Breast epithelium (tissue), 4 donors: ENCODE measurements around the gene PTPRN2. TPM values are rescaled to one million over a fixed set of nuclear protein-coding genes. Genes with fewer than 3 reads are reported as not detected.

Source experiments
- DNase-seq, 2 donors: peaks; one replicate each; pipeline ENCODE4 v3.0.0-alpha.2; 2019; ENCODE audit warnings: low spot score in 2 of 2
- H3K27ac ChIP-seq, 2 donors: fragments of 200-600 bp; sonication (generic) in 1 of 2; one replicate each; pipeline ENCODE4 v1.5.1; 2016 to 2019; ENCODE audit warnings: mild to moderate bottlenecking in 1 of 2
- H3K27me3 ChIP-seq, 2 donors: fragments of 200-600 bp; sonication (generic) in 1 of 2; one replicate each; pipeline versions ENCODE4 v1.5.1 to v1.6.0; 2017 to 2019; ENCODE audit warnings: control low read depth in 1 of 2, mild to moderate bottlenecking in 1 of 2
- H3K36me3 ChIP-seq: fragments of 200-600 bp; one replicate; pipeline ENCODE4 v1.5.1; 2019
- H3K4me1 ChIP-seq, 2 donors: fragments of 200-600 bp; sonication (generic); one replicate each; pipeline ENCODE4 v1.5.1; 2016 to 2019; ENCODE audit warnings: control low read depth in 1 of 2
- H3K4me3 ChIP-seq, 3 donors: fragments of 200-600 bp; sonication (generic); 1 replicate in 2 of 3; 2 replicates in 1 of 3; pipeline ENCODE4 v1.5.1; 2016 to 2019; ENCODE audit warnings: mild to moderate bottlenecking in 3 of 3, moderate library complexity in 2 of 3
- H3K9me3 ChIP-seq, 2 donors: fragments of 200-600 bp; sonication (generic) in 1 of 2; one replicate each; pipeline ENCODE4 v1.5.1; 2016 to 2019; ENCODE audit warnings: control low read depth in 1 of 2
- CTCF ChIP-seq, 3 donors: fragments of 450-650 bp; IDR thresholded peaks; one replicate each; pipeline ENCODE4 v1.5.1; 2016 to 2017; ENCODE audit warnings: antibody characterized with exemption in 3 of 3, mild to moderate bottlenecking in 3 of 3, moderate library complexity in 3 of 3
- POLR2A ChIP-seq: fragments of 450-650 bp; IDR thresholded peaks from one replicate; pipeline ENCODE4 v1.6.1; 2016; ENCODE audit warnings: antibody characterized with exemption, mild to moderate bottlenecking, moderate library complexity
- POLR2AphosphoS5 ChIP-seq, 3 donors: sonication (generic); formaldehyde crosslinking; IDR thresholded peaks; one replicate each; pipeline ENCODE4 v1.6.1; 2017; ENCODE audit warnings: antibody characterized with exemption in 3 of 3
- intact Hi-C: fragments of 100-400 bp; cut with DNase I; formaldehyde crosslinking; loops from one replicate; pipeline ENCODE4 v1.15.1; 2023; ENCODE audit warnings: low total_unique reads
- total RNA-seq, 3 donors: library from RNA; depleted of rRNA; stranded (reverse); fragments of >200 nt; gene quantifications; one replicate each; pipeline ENCODE4 v1.1.0, GENCODE V29; 2016

PTPRN2 gene
- total RNA-seq, 3 donors from 2014 or later, result 1.6 to 2.2 (median 2.2) TPM

- H3K27me3 ChIP-seq, result peaks cover 0 to 14% of the 10 kb centered on the region in 2 donors
- DNase-seq, result no peak
- no peak overlapping the region for H3K27ac ChIP-seq
- H3K36me3 ChIP-seq, result no peaks in the 10 kb centered on the region
- no peak for TF ChIP-seq POLR2AphosphoS5 (IDR thresholded peaks at IDR 0.05)
- no peak for TF ChIP-seq POLR2A
- no peak for TF ChIP-seq CTCF (IDR thresholded peaks at IDR 0.05)
- H3K4me1 ChIP-seq, result no peaks in the 10 kb centered on the region
- no peaks in the 10 kb centered on the region for H3K9me3 ChIP-seq
- intact Hi-C loops, result no loop called here
- H3K4me3 ChIP-seq, result no peak overlapping the region
These were observed 142.9 kb downstream of the PTPRN2 start for GRCh38 chr7:158444501-158445420.

DNA sequence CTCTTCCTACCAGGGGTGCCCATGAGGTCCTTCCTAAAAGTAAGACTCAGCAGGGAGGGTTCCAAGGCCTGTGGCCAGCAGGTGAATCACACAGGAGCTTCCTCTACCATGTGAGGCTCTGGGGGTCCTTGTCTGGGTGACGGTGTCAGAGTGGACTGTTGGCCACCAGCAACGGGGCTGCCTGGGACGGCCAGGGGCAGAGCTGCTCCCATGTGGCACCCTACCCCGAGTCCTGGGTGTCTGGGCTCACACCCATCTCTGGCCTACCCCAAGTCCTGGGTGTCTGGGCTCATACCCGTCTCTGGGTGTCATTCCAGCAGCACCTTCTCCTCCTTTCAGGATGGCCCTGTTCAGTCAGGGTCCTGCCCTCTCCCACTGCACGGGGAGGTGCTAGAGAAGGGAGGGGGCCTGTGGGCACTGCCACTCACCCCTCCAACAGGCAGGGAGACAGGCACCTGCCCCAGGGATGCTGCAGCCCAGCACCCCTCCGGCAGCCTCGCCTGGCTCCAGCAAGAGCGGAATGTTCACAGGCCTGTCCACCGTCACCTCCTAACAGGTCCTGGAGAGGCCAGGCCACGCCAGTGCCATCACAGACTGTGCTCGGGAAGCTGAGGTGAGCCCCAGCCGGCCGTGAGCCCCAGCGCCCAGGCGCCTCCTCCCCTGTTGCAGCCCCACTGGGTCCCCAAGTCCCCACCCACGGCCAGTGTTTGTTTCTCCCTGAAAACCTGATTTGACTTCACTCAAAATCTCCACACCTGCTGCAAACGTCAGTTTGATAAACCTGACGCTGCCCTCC is 143.7 kb downstream of the PTPRN2 start:
- H3K27ac ChIP-seq, result no peak overlapping the region
- intact Hi-C loops, result no loop called here
- no peak for DNase-seq

DNA sequence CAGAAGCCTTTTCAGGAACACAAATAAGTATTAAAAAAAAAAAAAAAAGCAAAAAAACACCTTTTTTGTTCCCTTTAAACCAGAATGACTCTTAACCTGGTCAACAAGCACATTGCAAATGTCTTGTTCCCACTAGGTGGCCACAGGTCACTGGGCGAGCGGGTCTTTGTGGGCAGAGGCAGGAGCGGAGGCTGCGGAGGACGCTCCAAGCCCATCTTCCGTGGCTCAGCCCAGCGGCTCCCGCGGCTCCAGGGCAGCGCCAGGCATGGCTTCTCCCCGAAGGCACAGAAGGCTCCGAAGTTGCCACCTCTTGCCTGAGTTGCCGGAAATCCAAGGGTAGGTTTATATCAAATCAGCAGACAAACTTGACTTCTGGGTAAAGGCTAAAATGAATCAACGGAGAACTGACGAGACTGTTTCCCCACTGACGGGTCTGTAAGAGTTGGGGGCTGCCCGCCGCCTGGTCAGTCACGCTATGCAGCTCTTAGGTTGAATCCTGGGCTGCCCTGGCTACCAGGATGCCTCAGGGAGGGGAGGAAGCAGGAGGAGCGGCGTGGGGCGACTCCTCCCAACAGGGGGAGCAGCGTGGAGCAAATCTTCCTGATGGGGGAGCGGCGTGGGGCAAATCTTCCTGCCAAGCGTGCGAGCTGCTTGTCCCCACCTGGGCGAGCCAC is 144.5 kb downstream of the PTPRN2 start:
- Histone ChIP-seq H3K36me3 (no peaks in the 10 kb centered on the region), H3K9me3 (no peaks in the 10 kb centered on the region), H3K27me3 (peaks cover 0 to 9% of the 10 kb centered on the region in 2 donors), H3K4me3 (no peak overlapping the region), H3K4me1 (no peaks in the 10 kb centered on the region), H3K27ac (no peak overlapping the region)
- DNase-seq, result no peak
- TF ChIP-seq POLR2A (no peak), POLR2AphosphoS5 (IDR thresholded peaks at IDR 0.05) (no peak), CTCF (IDR thresholded peaks at IDR 0.05) (no peak)
- intact Hi-C loops, result no loop called here

More for the DNA sequence above, 143.7 kb downstream of the PTPRN2 start:
- no peaks in the 10 kb centered on the region for H3K4me1 ChIP-seq
- TF ChIP-seq CTCF (IDR thresholded peaks at IDR 0.05) (no peak), POLR2A (no peak), POLR2AphosphoS5 (IDR thresholded peaks at IDR 0.05) (no peak)
- H3K9me3 ChIP-seq, result no peaks in the 10 kb centered on the region
- H3K4me3 ChIP-seq, result no peak overlapping the region
- H3K27me3 ChIP-seq, result peaks cover 0 to 12% of the 10 kb centered on the region in 2 donors
- no peaks in the 10 kb centered on the region for H3K36me3 ChIP-seq

- TF ChIP-seq POLR2A (no peak), CTCF (IDR thresholded peaks at IDR 0.05) (no peak), POLR2AphosphoS5 (IDR thresholded peaks at IDR 0.05) (no peak)
These were observed 145.4 kb downstream of the PTPRN2 start for GRCh38 chr7:158442260-158442659.

More at GRCh38 chr7:158442260-158442659, 145.4 kb downstream of the PTPRN2 start:
- Histone ChIP-seq H3K4me1 (no peaks in the 10 kb centered on the region), H3K4me3 (no peak overlapping the region), H3K9me3 (no peaks in the 10 kb centered on the region), H3K27me3 (peaks cover 0 to 10% of the 10 kb centered on the region in 2 donors), H3K36me3 (no peaks in the 10 kb centered on the region), H3K27ac (no peak overlapping the region)
- DNase-seq, result no peak
- intact Hi-C loops, result no loop called here
